SK-N-MC (cell line): Measurements from ENCODE around the gene PON2.

ENCODE experiments used
- EZH2 ChIP-seq: fragments of 200-600 bp; sonication (generic); IDR thresholded peaks from one replicate; pipeline ENCODE4 v1.6.1; 2017; ENCODE audit warnings: antibody characterized with exemption
- FOXP2 ChIP-seq: optimal IDR thresholded peaks from 2 replicates; pipeline ENCODE3; 2011; ENCODE audit warnings: mild to moderate bottlenecking, moderate library complexity; ENCODE audit not compliant: insufficient read depth; ENCODE audit errors: extremely low read length, control extremely low read depth
- POLR2AphosphoS5 ChIP-seq: IDR thresholded peaks from 2 replicates; pipeline ENCODE4 v1.6.1; 2012; ENCODE audit warnings: mild to moderate bottlenecking, low read depth, low read length, borderline replicate concordance

- TF ChIP-seq FOXP2 (no peak), POLR2AphosphoS5 (no peak), EZH2 (no peak)
Observed at GRCh38 chr7:95433952-95434556, 774 bp downstream of the PON2 start.
